Measurements from ENCODE around the gene MATN3.
"Not testable (repeated sequence)": the region's sequence is repeated elsewhere in the genome, so short reads cannot be mapped to it uniquely, and the experiment has no call there.

DNA sequence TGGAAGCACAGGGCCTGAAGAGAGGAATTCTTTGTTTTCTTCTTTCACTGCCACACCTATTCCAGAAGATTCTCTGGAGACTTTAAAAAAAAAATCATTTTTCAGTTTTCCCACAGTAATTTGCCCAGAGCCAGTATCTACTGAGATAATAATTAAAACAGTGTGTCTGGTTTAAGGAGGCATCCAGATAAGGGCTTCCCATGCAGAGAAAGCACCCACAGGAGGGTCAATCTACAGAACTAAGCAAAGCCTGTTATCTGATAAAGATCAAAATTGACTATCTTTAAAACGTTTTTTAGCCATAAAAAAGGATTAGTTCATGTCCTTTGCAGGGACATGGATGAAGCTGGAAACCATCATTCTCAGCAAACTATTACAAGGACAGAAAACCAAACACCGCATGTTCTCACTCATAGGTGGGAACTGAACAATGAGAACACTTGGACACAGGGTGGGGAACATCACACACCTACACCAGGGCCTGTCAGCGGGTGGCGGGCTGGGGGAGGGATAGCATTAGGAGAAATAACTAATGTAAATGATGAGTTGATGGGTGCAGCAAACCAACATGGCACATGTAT is 33.3 kb upstream of the MATN3 start:
- not testable (repeated sequence) for TF ChIP-seq POLR2A (IDR thresholded peaks at IDR 0.05)
- TF ChIP-seq, protein P1, sequence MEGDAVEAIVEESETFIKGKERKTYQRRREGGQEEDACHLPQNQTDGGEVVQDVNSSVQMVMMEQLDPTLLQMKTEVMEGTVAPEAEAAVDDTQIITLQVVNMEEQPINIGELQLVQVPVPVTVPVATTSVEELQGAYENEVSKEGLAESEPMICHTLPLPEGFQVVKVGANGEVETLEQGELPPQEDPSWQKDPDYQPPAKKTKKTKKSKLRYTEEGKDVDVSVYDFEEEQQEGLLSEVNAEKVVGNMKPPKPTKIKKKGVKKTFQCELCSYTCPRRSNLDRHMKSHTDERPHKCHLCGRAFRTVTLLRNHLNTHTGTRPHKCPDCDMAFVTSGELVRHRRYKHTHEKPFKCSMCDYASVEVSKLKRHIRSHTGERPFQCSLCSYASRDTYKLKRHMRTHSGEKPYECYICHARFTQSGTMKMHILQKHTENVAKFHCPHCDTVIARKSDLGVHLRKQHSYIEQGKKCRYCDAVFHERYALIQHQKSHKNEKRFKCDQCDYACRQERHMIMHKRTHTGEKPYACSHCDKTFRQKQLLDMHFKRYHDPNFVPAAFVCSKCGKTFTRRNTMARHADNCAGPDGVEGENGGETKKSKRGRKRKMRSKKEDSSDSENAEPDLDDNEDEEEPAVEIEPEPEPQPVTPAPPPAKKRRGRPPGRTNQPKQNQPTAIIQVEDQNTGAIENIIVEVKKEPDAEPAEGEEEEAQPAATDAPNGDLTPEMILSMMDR (IDR thresholded peaks at IDR 0.05): not testable (repeated sequence)

Measured in testis (tissue), 2 donors.